NCI-H1105 (cell line): ENCODE data around the gene XXYLT1.

Experiments used
- DNase-seq: peaks from one replicate; lab custom pipeline; 2025; lab: John Stamatoyannopoulos, UW

The XXYLT1 gene

GRCh38 chr3:195184716-195185421, 86.1 kb downstream of the XXYLT1 start:
- DNase-seq = no peak

GRCh38 chr3:195183071-195183776, 87.7 kb downstream of the XXYLT1 start:
- no peak for DNase-seq

- DNase-seq = no peak
These were observed 88.5 kb downstream of the XXYLT1 start for GRCh38 chr3:195182470-195182795.

- DNase-seq = no peak
These were observed 89.1 kb downstream of the XXYLT1 start for GRCh38 chr3:195181741-195182469.

GRCh38 chr3:195181113-195181498, 89.9 kb downstream of the XXYLT1 start:
- no peak for DNase-seq

- no peak for DNase-seq
These were observed 90.4 kb downstream of the XXYLT1 start for GRCh38 chr3:195180490-195181112.

GRCh38 chr3:195179776-195180489, 91.0 kb downstream of the XXYLT1 start:
- no peak for DNase-seq

GRCh38 chr3:195178124-195178910, 92.6 kb downstream of the XXYLT1 start:
- peak; percentile 58 for DNase-seq

GRCh38 chr3:195177422-195178123, 93.4 kb downstream of the XXYLT1 start:
- DNase-seq = no peak

GRCh38 chr3:195176776-195177175, 94.2 kb downstream of the XXYLT1 start:
- DNase-seq = no peak

GRCh38 chr3:195175476-195176337, 95.3 kb downstream of the XXYLT1 start:
- DNase-seq = no peak

- no peak for DNase-seq
These were observed 95.9 kb downstream of the XXYLT1 start for GRCh38 chr3:195175076-195175475.

- DNase-seq = no peak
These were observed 97.3 kb downstream of the XXYLT1 start for GRCh38 chr3:195173657-195174056.

GRCh38 chr3:195172896-195173295, 98.1 kb downstream of the XXYLT1 start:
- DNase-seq = no peak

GRCh38 chr3:195172039-195172684, 98.8 kb downstream of the XXYLT1 start:
- no peak for DNase-seq

- no peak for DNase-seq
These were observed 99.7 kb downstream of the XXYLT1 start for GRCh38 chr3:195171093-195171873.

GRCh38 chr3:195170496-195170895, 100.5 kb downstream of the XXYLT1 start:
- no peak for DNase-seq

- DNase-seq = no peak
These were observed 101.8 kb downstream of the XXYLT1 start for GRCh38 chr3:195169011-195169649.
